Fibroblast of pulmonary artery (primary cell): ENCODE data around the gene STAT6.
"Not testable (repeated sequence)": the region's sequence is repeated elsewhere in the genome, so short reads cannot be mapped to it uniquely, and the experiment has no call there.

Source experiments
- DNase-seq: peaks from one replicate; pipeline ENCODE4 v3.0.0-alpha.2; 2010; ENCODE audit warnings: low read depth
- H3K4me3 ChIP-seq: replicated peaks from 2 replicates; pipeline ENCODE4 v1.5.1; 2011; ENCODE audit warnings: low read depth, mild to moderate bottlenecking, control low read depth, low read length, moderate library complexity
- TF ChIP-seq, protein P1 (sequence below): IDR thresholded peaks from 2 replicates; pipeline ENCODE4 v1.5.1; 2011; ENCODE audit warnings: mild to moderate bottlenecking, control low read depth, low read length, inconsistent platforms; ENCODE audit errors: missing control alignments

Gene STAT6

DNA sequence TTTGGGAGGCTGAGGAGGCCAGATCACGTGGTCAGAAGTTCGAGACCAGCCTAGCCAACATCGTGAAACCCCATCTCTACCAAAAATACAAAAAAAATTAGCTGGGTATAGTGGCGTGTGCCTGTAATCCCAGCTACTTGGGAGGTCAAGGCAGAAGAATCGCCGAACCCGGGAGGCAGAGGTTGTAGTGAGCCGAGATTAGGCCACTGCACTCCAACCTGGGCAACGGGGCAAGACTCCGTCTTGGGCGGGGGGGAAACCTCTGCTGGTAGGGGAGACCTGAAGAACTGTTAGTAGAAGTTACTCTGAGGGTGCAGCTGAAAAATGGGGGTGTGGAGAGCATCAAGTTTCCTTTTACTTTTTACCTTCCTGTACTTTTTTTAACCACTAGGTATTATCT lies 14.9 kb upstream of the STAT6 start:
- H3K4me3 ChIP-seq: no peak overlapping the region
- DNase-seq: no peak
- TF ChIP-seq, protein P1, sequence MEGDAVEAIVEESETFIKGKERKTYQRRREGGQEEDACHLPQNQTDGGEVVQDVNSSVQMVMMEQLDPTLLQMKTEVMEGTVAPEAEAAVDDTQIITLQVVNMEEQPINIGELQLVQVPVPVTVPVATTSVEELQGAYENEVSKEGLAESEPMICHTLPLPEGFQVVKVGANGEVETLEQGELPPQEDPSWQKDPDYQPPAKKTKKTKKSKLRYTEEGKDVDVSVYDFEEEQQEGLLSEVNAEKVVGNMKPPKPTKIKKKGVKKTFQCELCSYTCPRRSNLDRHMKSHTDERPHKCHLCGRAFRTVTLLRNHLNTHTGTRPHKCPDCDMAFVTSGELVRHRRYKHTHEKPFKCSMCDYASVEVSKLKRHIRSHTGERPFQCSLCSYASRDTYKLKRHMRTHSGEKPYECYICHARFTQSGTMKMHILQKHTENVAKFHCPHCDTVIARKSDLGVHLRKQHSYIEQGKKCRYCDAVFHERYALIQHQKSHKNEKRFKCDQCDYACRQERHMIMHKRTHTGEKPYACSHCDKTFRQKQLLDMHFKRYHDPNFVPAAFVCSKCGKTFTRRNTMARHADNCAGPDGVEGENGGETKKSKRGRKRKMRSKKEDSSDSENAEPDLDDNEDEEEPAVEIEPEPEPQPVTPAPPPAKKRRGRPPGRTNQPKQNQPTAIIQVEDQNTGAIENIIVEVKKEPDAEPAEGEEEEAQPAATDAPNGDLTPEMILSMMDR: no peak

DNA sequence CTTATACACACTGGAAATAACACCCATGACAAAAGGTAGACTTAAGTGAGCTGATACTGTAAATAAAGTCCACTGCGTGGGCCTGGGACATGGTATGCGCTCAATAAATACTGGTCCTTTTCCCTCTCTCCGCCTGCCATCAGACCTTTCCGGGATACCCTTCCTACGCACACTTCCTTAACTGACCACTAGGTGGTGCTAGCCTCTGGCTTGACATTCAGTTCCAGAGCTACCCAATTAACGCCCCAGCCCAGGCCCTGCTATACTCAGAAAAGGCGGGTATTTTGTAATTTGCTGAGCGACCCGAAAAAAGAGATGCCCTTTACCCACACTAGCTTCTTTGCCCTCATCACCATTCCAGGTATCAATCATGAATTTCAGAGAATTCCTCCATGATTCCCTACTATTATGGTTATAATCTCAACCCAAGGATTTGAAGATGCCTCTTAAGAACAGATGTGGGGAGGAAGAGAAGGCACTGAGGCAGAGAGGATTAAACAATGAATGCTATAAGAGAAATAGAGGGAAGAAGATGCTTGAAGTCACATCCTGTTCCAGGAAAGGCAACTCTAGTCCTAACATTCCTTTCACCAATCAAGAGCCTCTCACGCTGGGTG lies 13.2 kb upstream of the STAT6 start:
- TF ChIP-seq, protein P1: peak; percentile 93
- peak; percentile 81 for DNase-seq
- H3K4me3 ChIP-seq: no peak overlapping the region

DNA sequence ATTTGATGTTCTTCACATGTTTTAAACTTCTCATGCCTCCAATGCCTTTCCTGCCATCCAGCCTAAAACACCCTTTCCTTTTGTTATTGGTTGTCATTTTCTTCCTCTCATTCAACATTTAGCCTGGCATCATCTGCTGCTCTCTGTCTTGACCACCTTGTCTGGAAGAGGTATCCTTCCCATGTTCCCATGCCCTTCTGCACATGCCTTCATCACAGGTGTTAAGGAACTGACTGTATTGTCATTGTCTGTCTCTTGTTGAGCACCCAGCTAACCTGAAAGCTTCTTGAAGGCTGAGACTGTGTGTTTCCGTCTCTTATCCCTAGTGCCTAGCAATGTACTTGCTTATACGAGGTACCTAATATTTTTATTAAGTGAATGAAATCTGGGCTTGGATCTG lies 12.7 kb upstream of the STAT6 start:
- DNase-seq: no peak
- TF ChIP-seq, protein P1: no peak
- H3K4me3 ChIP-seq: no peak overlapping the region

DNA sequence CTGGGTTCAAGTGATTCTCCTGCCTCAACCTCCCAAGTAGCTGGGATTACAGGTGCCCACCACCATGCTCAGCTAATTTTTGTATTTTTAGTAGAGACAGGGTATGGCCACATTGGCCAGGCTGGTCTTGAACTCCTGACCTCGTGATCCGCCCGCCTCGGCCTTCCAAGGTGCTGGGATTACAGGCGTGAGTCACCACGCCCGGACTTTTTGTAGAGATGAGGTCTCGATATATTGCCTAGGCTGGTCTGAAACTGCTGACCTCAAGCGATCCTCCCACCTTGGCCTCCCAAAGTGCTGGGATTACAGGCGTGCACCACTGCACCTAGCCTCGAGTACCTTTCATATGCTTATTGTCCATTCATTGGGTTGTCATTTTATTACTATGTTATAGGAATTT lies 9.6 kb upstream of the STAT6 start:
- not testable (repeated sequence) for H3K4me3 ChIP-seq, DNase-seq

DNA sequence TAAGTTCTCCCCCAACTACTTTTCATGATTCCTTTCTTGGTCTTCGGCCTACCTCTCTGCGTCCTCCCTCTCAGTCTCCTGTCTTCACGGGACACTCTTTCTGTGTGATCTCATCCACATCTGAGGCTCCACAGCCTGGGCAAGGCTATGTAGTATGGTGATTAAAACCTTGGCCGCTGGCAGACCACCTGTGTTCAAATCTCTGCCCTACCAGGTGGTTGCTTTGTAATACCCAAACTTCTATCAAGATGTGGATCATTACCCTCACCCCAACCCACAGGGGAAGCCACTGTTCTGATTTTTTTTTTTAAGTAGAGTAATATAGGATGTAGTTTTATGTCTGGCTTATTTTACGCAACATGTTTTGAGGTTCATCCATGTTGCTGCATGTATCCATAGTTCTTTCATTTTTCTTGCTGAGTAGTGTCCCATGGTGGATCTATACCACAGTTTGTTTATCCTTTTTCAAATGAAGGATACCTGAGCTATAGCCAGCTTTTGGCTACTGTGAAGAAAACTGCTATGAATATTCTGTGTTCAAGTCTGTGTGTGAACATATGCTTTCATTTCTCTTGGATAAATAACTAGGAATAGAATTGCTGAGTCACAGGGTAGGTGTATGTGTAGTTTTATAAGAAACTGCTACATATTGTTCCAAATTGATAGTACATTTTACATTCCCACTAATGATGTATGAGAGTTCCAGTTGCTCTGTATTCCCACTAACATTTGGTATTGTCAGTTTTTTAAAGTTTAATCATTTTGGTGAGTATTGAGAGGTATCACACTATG lies 8.3 kb upstream of the STAT6 start:
- TF ChIP-seq, protein P1: no peak
- no peak for DNase-seq
- no peak overlapping the region for H3K4me3 ChIP-seq

DNA sequence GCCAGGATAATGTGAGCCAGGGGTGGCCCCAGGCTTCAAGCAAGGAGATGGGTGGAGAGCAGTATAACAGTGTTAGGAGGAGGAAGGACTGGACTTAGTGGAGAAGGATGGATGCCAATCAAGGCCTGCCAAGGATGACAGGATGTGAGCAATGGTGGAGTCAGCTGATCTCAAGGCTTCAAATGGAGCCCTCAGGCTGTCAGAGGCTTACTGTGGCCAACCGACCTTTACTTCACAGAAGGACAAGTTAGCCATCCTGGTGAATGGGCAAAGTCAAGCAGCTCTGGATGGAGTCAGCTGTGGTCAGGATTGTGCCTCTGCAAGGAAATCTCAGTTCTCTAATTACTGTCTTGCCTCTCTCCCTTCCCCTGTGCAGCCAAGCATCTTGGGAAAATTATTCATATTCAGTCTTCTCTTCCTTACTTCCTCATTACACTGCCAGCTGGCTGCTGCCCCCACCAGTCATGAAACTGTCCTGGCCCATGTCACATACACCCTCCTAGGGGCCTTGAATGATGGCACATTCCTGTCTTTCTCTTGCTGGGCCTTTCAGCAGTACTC lies 7.6 kb upstream of the STAT6 start:
- DNase-seq: no peak
- TF ChIP-seq, protein P1: no peak
- no peak overlapping the region for H3K4me3 ChIP-seq

DNA sequence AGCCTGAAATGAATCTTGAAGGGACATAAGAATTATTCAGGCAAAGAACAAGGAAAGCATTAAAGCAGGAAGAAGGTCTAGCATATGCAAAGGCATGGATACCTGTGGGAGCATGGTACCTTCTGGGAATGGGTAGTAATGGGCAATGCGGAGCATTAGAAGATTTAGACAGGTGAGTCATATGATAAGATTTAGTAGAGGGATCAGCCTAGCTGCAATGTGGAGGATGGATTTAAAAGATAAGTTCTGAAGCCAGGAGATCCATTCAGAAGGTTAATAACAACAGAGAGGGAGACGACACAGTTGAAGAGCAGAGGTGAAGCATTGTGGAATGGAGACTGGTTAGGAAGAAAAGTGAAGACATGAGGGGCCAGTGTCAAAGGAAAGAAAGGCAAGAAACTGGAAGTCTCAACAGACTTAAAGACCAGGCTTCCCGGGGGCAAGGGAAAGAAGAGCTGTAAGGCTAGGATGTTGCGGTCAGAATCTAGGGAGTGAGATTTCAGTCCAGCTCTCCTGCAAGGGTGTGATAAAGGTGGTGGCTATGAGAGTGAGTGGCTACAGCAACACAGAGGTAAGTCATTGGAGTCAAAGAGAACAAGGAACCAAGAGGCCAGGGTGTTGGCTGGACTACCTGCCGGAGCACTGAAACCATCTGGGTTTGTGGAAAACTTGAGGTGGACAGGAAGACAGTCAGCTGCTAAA lies 5.6 kb upstream of the STAT6 start:
- DNase-seq: no peak
- TF ChIP-seq, protein P1: no peak

More for the DNA sequence above, 5.6 kb upstream of the STAT6 start:
- H3K4me3 ChIP-seq: no peak overlapping the region
